CD4-positive, CD25-positive, alpha-beta regulatory T cell (primary cell): ENCODE measurements around the gene ASB16. TPM values are rescaled to one million over a fixed set of nuclear protein-coding genes. Genes with fewer than 3 reads are reported as not detected.

Experiments
- ATAC-seq, 2 donors: fragments of 150-1000 bp; cut with Tn5 transposase; one replicate each; pipeline ENCODE4 v1.10.0; 2021; ENCODE audit warnings: low read depth in 2 of 2, moderate number of reproducible peaks in 2 of 2, moderate library complexity in 1 of 2
- DNase-seq, 3 donors: peaks; one replicate each; pipeline versions ENCODE4 v3.0.0 to v3.0.0-alpha.2; 2012 to 2022; ENCODE audit warnings: mixed read lengths in 1 of 3
- H3K27ac ChIP-seq: one replicate; pipeline ENCODE4 v1.7.0; 2013; ENCODE audit warnings: mild to moderate bottlenecking, low read length; ENCODE audit not compliant: insufficient read depth, poor library complexity, severe bottlenecking
- H3K27me3 ChIP-seq: one replicate; pipeline ENCODE4 v1.7.0; 2013; ENCODE audit warnings: low read length; ENCODE audit not compliant: control insufficient read depth, insufficient read depth
- H3K36me3 ChIP-seq: one replicate; pipeline ENCODE4 v1.7.0; 2013; ENCODE audit warnings: mild to moderate bottlenecking, low read length, moderate library complexity; ENCODE audit not compliant: control insufficient read depth, insufficient read depth
- H3K4me1 ChIP-seq: 2 replicates; pipeline ENCODE4 v1.7.0; 2013; ENCODE audit warnings: mild to moderate bottlenecking, low read length; ENCODE audit not compliant: insufficient read depth, control insufficient read depth, poor library complexity, severe bottlenecking
- H3K4me3 ChIP-seq: one replicate; pipeline ENCODE4 v1.7.0; 2013; ENCODE audit warnings: low read depth, mild to moderate bottlenecking, low read length, moderate library complexity
- H3K9me3 ChIP-seq, 2 experiments: 1 replicate in 1 of 2; 2 replicates in 1 of 2; pipeline ENCODE4 v1.7.0; 2013; ENCODE audit warnings: low read length in 2 of 2, mild to moderate bottlenecking in 1 of 2, moderate library complexity in 1 of 2; ENCODE audit not compliant: control insufficient read depth in 2 of 2
- H3K27ac Mint-ChIP-seq, 3 donors: one replicate each; pipeline ENCODE4 v1.8.0; 2020 to 2022; ENCODE audit warnings: mild to moderate bottlenecking in 3 of 3, mixed read lengths in 3 of 3, moderate library complexity in 2 of 3
- H3K27me3 Mint-ChIP-seq: one replicate; pipeline ENCODE4 v1.8.0; 2022; ENCODE audit warnings: mild to moderate bottlenecking, mixed read lengths
- H3K36me3 Mint-ChIP-seq: one replicate; pipeline ENCODE4 v1.8.0; 2020; ENCODE audit warnings: mixed read lengths
- H3K4me1 Mint-ChIP-seq, 4 donors: one replicate each; pipeline ENCODE4 v1.8.0; 2020 to 2022; ENCODE audit warnings: mixed read lengths in 4 of 4, mild to moderate bottlenecking in 1 of 4
- H3K4me3 Mint-ChIP-seq, 4 donors: one replicate each; pipeline ENCODE4 v1.8.0; 2020 to 2022; ENCODE audit warnings: mild to moderate bottlenecking in 4 of 4, mixed read lengths in 4 of 4, moderate library complexity in 3 of 4
- H3K9me3 Mint-ChIP-seq, 7 donors: one replicate each; pipeline ENCODE4 v1.8.0; 2020 to 2022; ENCODE audit warnings: mixed read lengths in 7 of 7, mild to moderate bottlenecking in 3 of 7, moderate library complexity in 2 of 7
- polyA plus RNA-seq, 4 donors: library from polyadenylated mRNA; unstranded; fragments of 300-500 nt; fragmentation: Illumina TruSeq; gene quantifications; one replicate each; pipeline ENCODE4 v1.2.3, GENCODE V29; 2021
- total RNA-seq: library from RNA; stranded (reverse); gene quantifications from one replicate; pipeline ENCODE4 v1.2.3, GENCODE V29; 2022

Gene ASB16
- total and polyA plus RNA-seq, 5 donors from 2014 or later: 0.09 to 0.16 TPM; not detected in 3

DNA sequence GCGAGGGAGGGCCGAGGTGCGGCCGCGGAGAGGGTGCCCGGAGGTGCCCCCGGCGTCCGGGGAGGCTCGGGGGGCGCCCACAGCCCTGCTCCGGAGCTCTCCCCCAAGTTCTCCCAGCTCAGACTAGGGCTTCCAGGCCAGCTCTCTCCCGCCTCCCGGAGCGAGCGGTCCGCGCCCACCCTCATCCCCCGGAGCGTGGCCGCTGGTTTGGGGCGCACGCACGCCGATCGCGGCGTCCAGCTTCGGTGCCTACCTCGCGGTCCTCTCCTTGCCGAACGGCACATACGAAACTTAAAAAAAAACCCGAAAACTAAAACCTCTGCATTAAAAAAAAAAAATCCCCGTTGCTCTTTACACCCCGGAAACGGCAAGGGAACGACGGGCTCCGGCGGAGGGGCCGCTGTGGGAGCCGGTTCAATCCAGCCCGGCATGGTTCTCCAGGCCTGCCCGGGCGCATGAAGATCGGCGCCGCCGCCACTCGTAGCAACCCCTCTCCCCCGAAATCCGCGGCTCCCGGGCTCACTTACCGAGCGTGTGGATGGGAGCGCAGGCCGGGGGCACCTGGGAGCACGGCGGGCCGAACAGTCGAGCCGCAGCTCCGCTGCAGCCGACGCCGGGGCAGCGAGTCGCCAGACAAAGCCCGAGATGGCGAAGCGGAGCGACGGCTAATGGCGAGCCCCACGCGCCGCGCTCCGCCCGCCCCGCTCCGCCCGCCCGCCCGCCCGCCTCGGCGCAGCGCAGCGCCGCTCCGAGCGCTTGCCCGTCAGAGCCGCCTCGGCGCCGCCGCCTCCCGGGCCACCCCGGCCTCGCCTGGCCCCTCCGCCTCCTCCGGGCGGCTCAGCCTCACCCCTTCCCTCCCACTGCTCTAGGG is 49.9 kb downstream of the ASB16 start:
- peaks cover 9% of the 10 kb centered on the region for H3K36me3 Mint-ChIP-seq
- peak overlapping the region; percentile 95 to 99 (median 98) for H3K4me3 Mint-ChIP-seq
- Histone ChIP-seq H3K27ac (peak overlapping the region; percentile 84), H3K36me3 (peaks cover 11% of the 10 kb centered on the region), H3K9me3 (no peaks in the 10 kb centered on the region), H3K4me3 (peak overlapping the region; percentile 48), H3K27me3 (no peaks in the 10 kb centered on the region), H3K4me1 (peaks cover 37% of the 10 kb centered on the region)
- DNase-seq (peak; percentile 47 to 72 (median 72)), ATAC-seq (peak; percentile 19 to 26)
- H3K27ac Mint-ChIP-seq: peak overlapping the region; percentile 92 to 100 (median 94)
- H3K9me3 Mint-ChIP-seq: no peaks in the 10 kb centered on the region
- H3K4me1 Mint-ChIP-seq: peaks cover 6 to 42% (median 23%) of the 10 kb centered on the region in 4 donors
- peaks cover 5% of the 10 kb centered on the region for H3K27me3 Mint-ChIP-seq

DNA sequence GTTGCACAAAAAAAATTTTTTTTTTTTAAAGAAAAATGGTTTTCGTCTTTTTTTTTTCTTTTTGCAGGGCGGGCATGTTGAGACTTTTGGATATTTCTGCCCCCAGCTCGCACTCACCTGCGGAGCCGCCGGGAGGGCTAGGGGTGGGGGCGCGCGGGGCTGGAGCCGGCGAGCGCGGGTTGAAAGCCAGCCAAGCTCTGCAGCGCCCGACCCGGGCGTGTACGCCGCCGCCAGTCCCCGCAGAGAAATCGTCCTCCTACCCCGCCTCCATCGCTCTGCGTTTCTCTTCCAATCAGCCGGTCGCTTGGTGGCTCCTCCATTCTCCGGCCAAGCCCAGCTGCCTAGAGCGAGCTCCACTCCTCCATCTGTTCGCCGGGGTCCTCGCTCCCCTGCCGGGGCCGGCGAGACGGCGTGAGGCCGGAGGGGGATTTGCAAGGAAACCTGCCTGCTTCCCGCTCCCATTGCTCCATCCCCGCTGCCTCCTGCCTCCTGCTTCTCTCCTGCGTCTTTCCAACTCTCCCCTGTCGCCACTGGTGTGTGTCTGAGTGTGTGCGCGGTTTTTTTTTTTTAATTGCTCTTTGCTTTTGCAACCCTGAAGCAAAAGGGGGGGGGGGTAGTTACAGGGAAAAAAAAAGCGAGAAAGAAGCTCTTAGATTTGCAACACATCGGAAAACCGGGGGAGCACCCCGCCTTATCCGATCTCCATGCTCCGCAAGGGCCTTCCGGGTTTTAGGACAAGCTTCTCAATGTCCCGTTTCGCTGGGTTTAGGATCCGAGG is 50.8 kb downstream of the ASB16 start:
- peak overlapping the region; percentile 84 for H3K27ac ChIP-seq
- H3K27ac Mint-ChIP-seq: peak overlapping the region; percentile 88 to 99 (median 92)
- DNase-seq (peak; percentile 52 to 76 (median 65)), ATAC-seq (peak; percentile 2 to 8)
- peaks cover 6 to 34% (median 16%) of the 10 kb centered on the region in 4 donors for H3K4me1 Mint-ChIP-seq
- peak overlapping the region; percentile 94 to 99 (median 98) for H3K4me3 Mint-ChIP-seq
- no peaks in the 10 kb centered on the region for H3K9me3 ChIP-seq
- no peaks in the 10 kb centered on the region for H3K27me3 ChIP-seq
- H3K36me3 ChIP-seq: peaks cover 3% of the 10 kb centered on the region
- H3K4me1 ChIP-seq: peaks cover 29% of the 10 kb centered on the region
- H3K27me3 Mint-ChIP-seq: peaks cover 5% of the 10 kb centered on the region
- peak overlapping the region; percentile 75 for H3K4me3 ChIP-seq
- H3K36me3 Mint-ChIP-seq: peaks cover 5% of the 10 kb centered on the region
- no peaks in the 10 kb centered on the region for H3K9me3 Mint-ChIP-seq

GRCh38 chr17:44221862-44222111 is 51.3 kb downstream of the ASB16 start:
- H3K4me3 Mint-ChIP-seq: peak overlapping the region; percentile 94 to 99 (median 98)

DNA sequence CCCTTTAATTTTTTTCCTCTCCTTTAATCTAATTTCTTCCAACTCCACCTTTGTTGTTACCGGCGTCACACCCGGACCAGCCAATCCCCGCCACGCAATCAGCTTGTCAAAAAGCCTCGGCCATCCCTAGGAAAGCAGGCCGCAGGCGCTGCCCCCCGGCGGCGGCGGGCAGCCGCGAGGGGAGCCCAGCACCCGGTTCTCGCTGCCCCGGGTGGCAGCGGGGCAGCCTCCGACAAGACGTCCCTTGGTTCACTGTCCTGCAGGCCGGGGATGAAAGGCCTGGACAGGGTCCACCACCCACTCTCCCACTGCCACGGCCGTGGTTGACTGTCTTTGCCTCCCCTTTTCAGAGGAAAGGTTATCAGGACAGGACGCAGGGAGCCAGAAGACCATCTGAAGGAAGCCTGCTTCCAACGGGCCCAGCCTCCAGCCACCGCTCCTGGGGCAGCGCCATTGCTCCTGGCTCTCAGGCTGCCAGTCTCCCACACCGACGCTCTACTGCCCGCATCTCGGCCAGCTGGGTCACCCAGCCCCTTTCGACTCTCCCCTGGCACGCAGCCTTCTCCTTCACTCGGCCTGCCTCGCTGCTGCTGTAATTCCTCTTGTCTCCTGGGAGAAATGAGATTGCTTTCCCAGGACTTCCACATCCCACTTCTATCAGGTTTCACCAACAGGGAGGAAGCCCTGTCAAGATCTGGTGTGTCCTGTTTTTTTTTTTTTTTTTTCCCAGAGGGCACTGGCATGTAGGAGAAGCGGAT is 51.8 kb downstream of the ASB16 start:
- H3K36me3 ChIP-seq: no peaks in the 10 kb centered on the region
- peak overlapping the region; percentile 94 to 99 (median 98) for H3K4me3 Mint-ChIP-seq
- H3K27me3 Mint-ChIP-seq: peaks cover 5% of the 10 kb centered on the region
- ATAC-seq (no peak), DNase-seq (peak; percentile 26 to 56 (median 32))
- peak overlapping the region; percentile 88 to 99 (median 92) for H3K27ac Mint-ChIP-seq
- H3K27me3 ChIP-seq: no peaks in the 10 kb centered on the region
- peaks cover 4 to 24% (median 8%) of the 10 kb centered on the region in 4 donors for H3K4me1 Mint-ChIP-seq
- peaks cover 19% of the 10 kb centered on the region for H3K4me1 ChIP-seq
- no peaks in the 10 kb centered on the region for H3K36me3 Mint-ChIP-seq
- H3K27ac ChIP-seq: peak overlapping the region; percentile 84
- H3K9me3 ChIP-seq: no peaks in the 10 kb centered on the region
- H3K4me3 ChIP-seq: peak overlapping the region; percentile 75
- no peaks in the 10 kb centered on the region for H3K9me3 Mint-ChIP-seq

More at GRCh38 chr17:44221862-44222111, 51.3 kb downstream of the ASB16 start:
- ATAC-seq (no peak), DNase-seq (no peak)
- H3K36me3 ChIP-seq: no peaks in the 10 kb centered on the region
- peaks cover 5% of the 10 kb centered on the region for H3K27me3 Mint-ChIP-seq
- peak overlapping the region; percentile 84 for H3K27ac ChIP-seq
- H3K27me3 ChIP-seq: no peaks in the 10 kb centered on the region
- peaks cover 24% of the 10 kb centered on the region for H3K4me1 ChIP-seq
- H3K9me3 ChIP-seq: no peaks in the 10 kb centered on the region
- H3K27ac Mint-ChIP-seq: peak overlapping the region; percentile 88 to 99 (median 92)
- H3K36me3 Mint-ChIP-seq: peaks cover 3% of the 10 kb centered on the region
- H3K9me3 Mint-ChIP-seq: no peaks in the 10 kb centered on the region
- peak overlapping the region; percentile 75 for H3K4me3 ChIP-seq
- H3K4me1 Mint-ChIP-seq: peaks cover 6 to 29% (median 11%) of the 10 kb centered on the region in 4 donors

DNA sequence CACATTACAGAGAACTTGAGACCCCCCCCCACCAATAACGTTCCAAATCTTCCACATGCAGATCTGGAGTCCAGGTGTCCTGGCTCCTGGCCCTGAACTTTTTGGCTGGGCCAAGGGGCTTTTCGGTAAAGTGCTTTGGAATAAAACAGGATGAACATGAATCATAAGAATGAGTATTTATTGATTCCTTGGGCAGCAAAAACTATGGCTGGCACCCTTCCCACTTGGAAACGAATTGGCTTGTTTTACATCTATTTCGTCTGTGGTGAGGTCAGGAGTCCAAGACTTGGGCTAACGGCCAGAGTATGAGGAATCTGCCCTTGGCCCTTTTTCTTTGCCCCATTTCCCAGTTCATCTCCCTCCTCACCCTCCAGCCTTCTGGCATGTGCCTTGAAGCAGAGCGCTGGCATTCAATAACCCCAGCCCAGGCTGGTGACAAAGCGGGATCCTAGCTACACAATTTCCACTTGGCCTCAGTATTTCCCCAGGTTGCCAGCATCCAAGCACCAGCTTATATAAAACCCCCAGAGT is 53.1 kb downstream of the ASB16 start:
- Histone ChIP-seq H3K4me1 (peaks cover 8% of the 10 kb centered on the region), H3K9me3 (no peaks in the 10 kb centered on the region), H3K27ac (no peak overlapping the region), H3K4me3 (no peak overlapping the region), H3K36me3 (no peaks in the 10 kb centered on the region), H3K27me3 (no peaks in the 10 kb centered on the region)
- H3K4me1 Mint-ChIP-seq: peaks cover 0 to 15% (median 6%) of the 10 kb centered on the region in 4 donors
- H3K27ac Mint-ChIP-seq: no peak overlapping the region
- ATAC-seq (no peak), DNase-seq (no peak)
- no peaks in the 10 kb centered on the region for H3K9me3 Mint-ChIP-seq
- peaks cover 5% of the 10 kb centered on the region for H3K27me3 Mint-ChIP-seq
- peak overlapping the region; percentile 62 to 99 (median 66) for H3K4me3 Mint-ChIP-seq
- H3K36me3 Mint-ChIP-seq: no peaks in the 10 kb centered on the region

Other genes with a start within 250 kb of the ASB16 start
- not detected for gene PPY, start 228.2 kb upstream of the ASB16 start, total RNA-seq
- gene PPY, start 228.2 kb upstream of the ASB16 start, polyA plus RNA-seq: not detected
- gene PYY, start 216.8 kb upstream of the ASB16 start, total RNA-seq: not detected
- not detected for gene PYY, start 216.8 kb upstream of the ASB16 start, polyA plus RNA-seq
- 0.39 TPM for gene NAGS, start 166.1 kb upstream of the ASB16 start, total RNA-seq
- 1 to 10 TPM; 1.2 to 1.9 (median 1.3) TPM for gene NAGS, start 166.1 kb upstream of the ASB16 start, polyA plus RNA-seq
- 15.8 TPM for gene TMEM101, start 155.7 kb upstream of the ASB16 start, total RNA-seq
- gene TMEM101, start 155.7 kb upstream of the ASB16 start, polyA plus RNA-seq: 10 to 100 TPM; 40.7 to 44.9 (median 41.3) TPM
- gene LSM12, start 104.0 kb upstream of the ASB16 start, total RNA-seq: 42.6 TPM
- 10 to 100 TPM; 69.8 to 83.7 (median 72.6) TPM for gene LSM12, start 104.0 kb upstream of the ASB16 start, polyA plus RNA-seq
- 10.7 TPM for gene G6PC3, start 100.0 kb upstream of the ASB16 start, total RNA-seq
- gene G6PC3, start 100.0 kb upstream of the ASB16 start, polyA plus RNA-seq: 10 to 100 TPM; 15.0 to 21.5 (median 16.5) TPM
- 69.1 TPM for gene HDAC5, start 47.1 kb upstream of the ASB16 start, total RNA-seq
- gene HDAC5, start 47.1 kb upstream of the ASB16 start, polyA plus RNA-seq: 10 to 100 TPM; 10.6 to 16.4 (median 13.0) TPM
- 9.2 TPM for gene HROB, start 28.8 kb upstream of the ASB16 start, total RNA-seq
- under 1 TPM; 0.16 to 0.67 (median 0.38) TPM for gene HROB, start 28.8 kb upstream of the ASB16 start, polyA plus RNA-seq
- 67.7 TPM for gene TMUB2, start 16.3 kb downstream of the ASB16 start, total RNA-seq
- 10 to 100 TPM; 31.7 to 43.7 (median 34.5) TPM for gene TMUB2, start 16.3 kb downstream of the ASB16 start, polyA plus RNA-seq
- 103 TPM for gene ATXN7L3, start 29.2 kb downstream of the ASB16 start, total RNA-seq
- 10 to 100 TPM; 10.3 to 16.1 (median 12.6) TPM for gene ATXN7L3, start 29.2 kb downstream of the ASB16 start, polyA plus RNA-seq
- 104 TPM for gene UBTF, start 49.0 kb downstream of the ASB16 start, total RNA-seq
- gene UBTF, start 49.0 kb downstream of the ASB16 start, polyA plus RNA-seq: 10 to 100 TPM; 22.3 to 28.5 (median 26.5) TPM
- not detected for gene SLC4A1, start 97.4 kb downstream of the ASB16 start, total RNA-seq
- gene SLC4A1, start 97.4 kb downstream of the ASB16 start, polyA plus RNA-seq: not detected
- gene RUNDC3A, start 137.9 kb downstream of the ASB16 start, total RNA-seq: 0.27 TPM
- gene RUNDC3A, start 137.9 kb downstream of the ASB16 start, polyA plus RNA-seq: under 1 TPM in 1 of 4 donors, not detected in 3; 0.96 TPM
- gene SLC25A39, start 154.1 kb downstream of the ASB16 start, total RNA-seq: 64.7 TPM
- gene SLC25A39, start 154.1 kb downstream of the ASB16 start, polyA plus RNA-seq: 100 to 1,000 TPM in 1 of 4 donors, 10 to 100 TPM in 3; 93.8 to 112 (median 98.4) TPM
- 24.3 TPM for gene GRN, start 174.6 kb downstream of the ASB16 start, total RNA-seq
- gene GRN, start 174.6 kb downstream of the ASB16 start, polyA plus RNA-seq: 10 to 100 TPM; 29.1 to 39.4 (median 33.7) TPM
- gene FAM171A2, start 193.1 kb downstream of the ASB16 start, total RNA-seq: 0.25 TPM
- gene FAM171A2, start 193.1 kb downstream of the ASB16 start, polyA plus RNA-seq: under 1 TPM in 2 of 4 donors, not detected in 2; 0.07 to 0.09 TPM
- gene ITGA2B, start 218.9 kb downstream of the ASB16 start, total RNA-seq: 19.5 TPM
- gene ITGA2B, start 218.9 kb downstream of the ASB16 start, polyA plus RNA-seq: not detected